ENCODE measurements around the gene CCDC149.

DNA sequence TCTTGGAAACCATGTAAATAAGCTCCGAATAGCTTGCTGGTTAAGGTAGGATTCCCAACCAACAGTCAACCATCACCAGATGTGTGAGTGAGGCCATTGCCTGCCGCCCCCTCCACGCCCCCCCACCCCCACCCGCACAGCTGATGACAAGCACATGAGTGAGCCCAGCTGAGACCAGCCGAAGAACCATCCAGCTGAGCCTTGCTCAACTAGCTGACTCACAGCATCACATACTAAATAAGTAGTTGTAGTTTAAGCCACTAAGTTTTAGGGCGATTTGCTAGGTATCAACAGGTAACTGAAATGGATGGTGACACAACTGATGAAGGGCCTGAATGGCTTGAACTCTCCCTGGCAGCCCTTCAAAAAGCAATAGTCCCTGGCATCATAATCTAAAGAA, 1.6 kb upstream of the CCDC149 start:
- no peak for TF ChIP-seq EZH2 (IDR thresholded peaks at IDR 0.05; ENCODE audit: borderline replicate concordance, low read length)
- TF ChIP-seq, protein P1, sequence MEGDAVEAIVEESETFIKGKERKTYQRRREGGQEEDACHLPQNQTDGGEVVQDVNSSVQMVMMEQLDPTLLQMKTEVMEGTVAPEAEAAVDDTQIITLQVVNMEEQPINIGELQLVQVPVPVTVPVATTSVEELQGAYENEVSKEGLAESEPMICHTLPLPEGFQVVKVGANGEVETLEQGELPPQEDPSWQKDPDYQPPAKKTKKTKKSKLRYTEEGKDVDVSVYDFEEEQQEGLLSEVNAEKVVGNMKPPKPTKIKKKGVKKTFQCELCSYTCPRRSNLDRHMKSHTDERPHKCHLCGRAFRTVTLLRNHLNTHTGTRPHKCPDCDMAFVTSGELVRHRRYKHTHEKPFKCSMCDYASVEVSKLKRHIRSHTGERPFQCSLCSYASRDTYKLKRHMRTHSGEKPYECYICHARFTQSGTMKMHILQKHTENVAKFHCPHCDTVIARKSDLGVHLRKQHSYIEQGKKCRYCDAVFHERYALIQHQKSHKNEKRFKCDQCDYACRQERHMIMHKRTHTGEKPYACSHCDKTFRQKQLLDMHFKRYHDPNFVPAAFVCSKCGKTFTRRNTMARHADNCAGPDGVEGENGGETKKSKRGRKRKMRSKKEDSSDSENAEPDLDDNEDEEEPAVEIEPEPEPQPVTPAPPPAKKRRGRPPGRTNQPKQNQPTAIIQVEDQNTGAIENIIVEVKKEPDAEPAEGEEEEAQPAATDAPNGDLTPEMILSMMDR (conservative IDR thresholded peaks at IDR 0.05 in 1 of 2, IDR thresholded peaks at IDR 0.05 in 1 of 2; ENCODE audit: extremely low read depth in 1 of 2, insufficient read depth in 1 of 2, low read depth in 1 of 2, low read length in 2 of 2) = no peak

Data from mammary epithelial cell (primary cell).